ENCODE results near the gene GNA12.

Gene GNA12

DNA sequence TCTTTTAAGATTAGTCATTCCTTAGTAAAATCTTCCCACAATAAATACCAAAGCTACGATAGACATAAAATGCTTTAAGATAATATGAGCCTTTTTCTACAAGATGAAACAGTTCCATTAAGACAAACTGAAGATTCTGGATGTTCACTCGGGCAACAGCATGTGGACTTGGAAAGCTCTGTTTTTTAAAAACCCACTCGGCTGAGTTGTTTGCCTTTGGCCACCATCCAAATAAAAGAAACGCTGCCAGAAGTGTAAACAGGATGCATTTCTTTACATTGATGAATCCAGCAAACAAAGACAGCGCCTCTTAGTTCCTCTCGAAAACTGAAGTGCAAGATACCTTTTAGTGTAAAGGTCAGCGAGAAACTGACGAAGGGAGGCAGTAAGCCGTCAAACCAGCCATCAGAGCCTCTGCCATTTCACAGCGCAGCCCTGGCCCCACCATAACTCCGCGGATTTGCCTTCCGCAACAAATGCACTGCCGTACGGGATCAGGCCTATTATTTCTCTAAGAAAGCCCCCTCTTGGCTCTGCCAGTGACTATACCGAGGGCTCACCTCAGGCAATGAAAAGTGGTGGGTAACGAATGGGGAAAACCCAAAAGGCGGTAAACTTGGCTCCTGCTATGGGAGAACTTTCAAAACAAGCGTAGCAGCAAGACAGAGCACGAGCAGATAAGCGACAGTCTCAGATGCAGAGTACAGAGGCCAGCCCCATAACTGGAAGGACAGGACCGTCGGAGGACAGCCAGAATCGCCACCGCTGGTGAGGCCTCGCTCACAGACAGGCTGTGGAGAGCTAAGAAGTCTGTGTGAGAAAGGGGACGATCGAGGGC lies 41.4 kb downstream of the GNA12 start:
- Histone ChIP-seq H3K79me2 (ENCODE audit: insufficient read depth, low read length) (peaks cover 41% of the 10 kb centered on the region), H4K20me1 (ENCODE audit: insufficient read depth, low read length) (peaks cover 37% of the 10 kb centered on the region), H3K9ac (ENCODE audit: low read depth, low read length) (no peak overlapping the region), H3K4me2 (ENCODE audit: insufficient read depth, low read length) (no peak overlapping the region), H3K36me3 (ENCODE audit: insufficient read depth, low read length) (no peaks in the 10 kb centered on the region), H3K27ac (ENCODE audit: low read length) (no peak overlapping the region), H3K27me3 (ENCODE audit: insufficient read depth, low read length, poor library complexity) (no peaks in the 10 kb centered on the region), H2AFZ (ENCODE audit: low read depth, low read length) (no peak overlapping the region), H3K4me3 (ENCODE audit: low read depth in 1 of 2, low read length in 2 of 2) (no peak overlapping the region), H3K9me3 (ENCODE audit: insufficient read depth, low read length, severe bottlenecking) (no peaks in the 10 kb centered on the region), H3K4me1 (ENCODE audit: insufficient read depth, low read length) (peaks cover 39% of the 10 kb centered on the region)
- DNase-seq, result no peak
- ATAC-seq (ENCODE audit: insufficient read depth, low read depth), result no peak
- TF ChIP-seq EZH2 (IDR thresholded peaks at IDR 0.05; ENCODE audit: borderline replicate concordance, low read depth, low read length, severe bottlenecking), result no peak
- TF ChIP-seq, protein P1, sequence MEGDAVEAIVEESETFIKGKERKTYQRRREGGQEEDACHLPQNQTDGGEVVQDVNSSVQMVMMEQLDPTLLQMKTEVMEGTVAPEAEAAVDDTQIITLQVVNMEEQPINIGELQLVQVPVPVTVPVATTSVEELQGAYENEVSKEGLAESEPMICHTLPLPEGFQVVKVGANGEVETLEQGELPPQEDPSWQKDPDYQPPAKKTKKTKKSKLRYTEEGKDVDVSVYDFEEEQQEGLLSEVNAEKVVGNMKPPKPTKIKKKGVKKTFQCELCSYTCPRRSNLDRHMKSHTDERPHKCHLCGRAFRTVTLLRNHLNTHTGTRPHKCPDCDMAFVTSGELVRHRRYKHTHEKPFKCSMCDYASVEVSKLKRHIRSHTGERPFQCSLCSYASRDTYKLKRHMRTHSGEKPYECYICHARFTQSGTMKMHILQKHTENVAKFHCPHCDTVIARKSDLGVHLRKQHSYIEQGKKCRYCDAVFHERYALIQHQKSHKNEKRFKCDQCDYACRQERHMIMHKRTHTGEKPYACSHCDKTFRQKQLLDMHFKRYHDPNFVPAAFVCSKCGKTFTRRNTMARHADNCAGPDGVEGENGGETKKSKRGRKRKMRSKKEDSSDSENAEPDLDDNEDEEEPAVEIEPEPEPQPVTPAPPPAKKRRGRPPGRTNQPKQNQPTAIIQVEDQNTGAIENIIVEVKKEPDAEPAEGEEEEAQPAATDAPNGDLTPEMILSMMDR (IDR thresholded peaks at IDR 0.05; ENCODE audit: borderline replicate concordance, extremely low read depth, low read length, poor library complexity, severe bottlenecking), result no peak

DNA sequence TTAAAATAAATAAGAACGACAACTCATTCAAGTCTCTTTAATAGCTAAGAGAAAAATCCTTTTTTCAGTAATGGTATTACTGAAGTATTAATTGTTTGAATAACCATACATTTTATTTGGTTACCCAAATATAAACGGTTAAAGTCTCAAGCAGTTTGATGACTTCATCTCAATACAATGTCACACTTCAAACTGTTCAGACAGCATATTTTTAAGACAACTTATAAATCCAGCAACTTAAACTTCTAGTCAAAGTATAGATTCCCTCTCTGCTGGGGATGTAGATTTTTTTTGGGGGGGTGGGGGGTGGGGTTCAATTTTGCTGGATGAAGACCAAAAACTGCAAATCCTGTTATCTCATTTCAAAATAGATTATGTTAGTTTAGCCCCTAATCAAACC lies 42.0 kb downstream of the GNA12 start:
- H3K27me3 ChIP-seq (ENCODE audit: insufficient read depth, low read length, poor library complexity), result no peaks in the 10 kb centered on the region
- H3K4me3 ChIP-seq (ENCODE audit: low read depth in 1 of 2, low read length in 2 of 2), result no peak overlapping the region
- H4K20me1 ChIP-seq (ENCODE audit: insufficient read depth, low read length), result peaks cover 41% of the 10 kb centered on the region
- no peak overlapping the region for H3K27ac ChIP-seq (ENCODE audit: low read length)
- H2AFZ ChIP-seq (ENCODE audit: low read depth, low read length), result no peak overlapping the region
- peaks cover 39% of the 10 kb centered on the region for H3K4me1 ChIP-seq (ENCODE audit: insufficient read depth, low read length)
- no peak overlapping the region for H3K9ac ChIP-seq (ENCODE audit: low read depth, low read length)
- peaks cover 47% of the 10 kb centered on the region for H3K79me2 ChIP-seq (ENCODE audit: insufficient read depth, low read length)
- H3K36me3 ChIP-seq (ENCODE audit: insufficient read depth, low read length), result no peaks in the 10 kb centered on the region
- DNase-seq (no peak), ATAC-seq (ENCODE audit: insufficient read depth, low read depth) (no peak)
- no peak for TF ChIP-seq EZH2 (IDR thresholded peaks at IDR 0.05; ENCODE audit: borderline replicate concordance, low read depth, low read length, severe bottlenecking)
- TF ChIP-seq, protein P1 (IDR thresholded peaks at IDR 0.05; ENCODE audit: borderline replicate concordance, extremely low read depth, low read length, poor library complexity, severe bottlenecking), result no peak
- no peak overlapping the region for H3K4me2 ChIP-seq (ENCODE audit: insufficient read depth, low read length)
- no peaks in the 10 kb centered on the region for H3K9me3 ChIP-seq (ENCODE audit: insufficient read depth, low read length, severe bottlenecking)

DNA sequence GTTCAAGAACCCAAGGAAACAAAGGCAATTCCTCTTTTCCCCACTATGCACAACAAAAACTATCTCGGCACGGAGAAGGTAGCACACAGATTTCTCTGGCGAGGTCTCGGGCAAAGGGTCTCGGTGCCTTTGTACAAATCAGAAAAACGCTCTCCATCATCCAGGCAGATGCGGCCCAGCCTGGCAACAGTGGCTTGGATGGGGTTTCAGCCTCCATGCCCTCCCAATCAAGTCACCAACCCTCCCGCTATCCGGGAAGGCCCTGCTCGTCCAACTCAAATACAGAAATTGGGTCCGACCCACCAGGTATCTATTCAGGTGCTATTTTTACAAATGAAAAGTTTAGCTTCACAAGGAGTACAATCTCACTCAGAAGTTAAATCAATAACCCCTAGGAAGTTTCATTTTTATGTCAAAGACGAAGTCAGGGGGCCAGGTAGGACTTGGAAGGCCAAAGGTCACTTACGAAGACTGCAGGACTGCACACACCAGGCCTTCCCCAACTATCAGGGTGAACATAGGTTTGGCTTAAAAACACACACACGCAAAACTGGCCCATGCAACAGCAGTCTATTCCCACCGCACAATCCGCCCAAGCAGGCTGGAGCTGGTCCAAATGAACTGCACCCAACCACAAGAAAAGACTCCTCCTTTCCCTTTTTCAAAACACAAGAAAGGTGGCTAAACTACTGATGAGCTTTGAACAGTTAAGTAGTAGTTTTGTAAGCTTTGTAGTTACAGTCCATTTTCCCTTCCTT lies 43.0 kb downstream of the GNA12 start:
- Histone ChIP-seq H4K20me1 (ENCODE audit: insufficient read depth, low read length) (peaks cover 49% of the 10 kb centered on the region), H3K4me3 (ENCODE audit: low read depth in 1 of 2, low read length in 2 of 2) (no peak overlapping the region), H3K9ac (ENCODE audit: low read depth, low read length) (no peak overlapping the region), H3K9me3 (ENCODE audit: insufficient read depth, low read length, severe bottlenecking) (no peaks in the 10 kb centered on the region), H2AFZ (ENCODE audit: low read depth, low read length) (no peak overlapping the region), H3K4me2 (ENCODE audit: insufficient read depth, low read length) (peak overlapping the region; percentile 28; the same call in 1 of the 2 replicates), H3K79me2 (ENCODE audit: insufficient read depth, low read length) (peaks cover 56% of the 10 kb centered on the region), H3K36me3 (ENCODE audit: insufficient read depth, low read length) (no peaks in the 10 kb centered on the region), H3K4me1 (ENCODE audit: insufficient read depth, low read length) (peaks cover 39% of the 10 kb centered on the region), H3K27ac (ENCODE audit: low read length) (peak overlapping the region; percentile 6; the same call in 1 of the 2 replicates), H3K27me3 (ENCODE audit: insufficient read depth, low read length, poor library complexity) (no peaks in the 10 kb centered on the region)
- ATAC-seq (ENCODE audit: insufficient read depth, low read depth) (peak; percentile 92), DNase-seq (peak; percentile 69)
- TF ChIP-seq, protein P1 (IDR thresholded peaks at IDR 0.05; ENCODE audit: borderline replicate concordance, extremely low read depth, low read length, poor library complexity, severe bottlenecking), result no peak
- no peak for TF ChIP-seq EZH2 (IDR thresholded peaks at IDR 0.05; ENCODE audit: borderline replicate concordance, low read depth, low read length, severe bottlenecking)

Measured in DND-41 (cell line).